ENCODE data around the gene DDX19B. TPM values are rescaled to one million over a fixed set of nuclear protein-coding genes. Genes with fewer than 3 reads are reported as not detected.
A peak's percentile ranks its signal among the peaks of the same experiment; 100 is the strongest.
"Not testable (repeated sequence)": the region's sequence is repeated elsewhere in the genome, so short reads cannot be mapped to it uniquely, and the experiment has no call there.

DDX19B gene
- total RNA-seq, 2 donors from 2014 or later, result 28.7 to 31.2 TPM

DNA sequence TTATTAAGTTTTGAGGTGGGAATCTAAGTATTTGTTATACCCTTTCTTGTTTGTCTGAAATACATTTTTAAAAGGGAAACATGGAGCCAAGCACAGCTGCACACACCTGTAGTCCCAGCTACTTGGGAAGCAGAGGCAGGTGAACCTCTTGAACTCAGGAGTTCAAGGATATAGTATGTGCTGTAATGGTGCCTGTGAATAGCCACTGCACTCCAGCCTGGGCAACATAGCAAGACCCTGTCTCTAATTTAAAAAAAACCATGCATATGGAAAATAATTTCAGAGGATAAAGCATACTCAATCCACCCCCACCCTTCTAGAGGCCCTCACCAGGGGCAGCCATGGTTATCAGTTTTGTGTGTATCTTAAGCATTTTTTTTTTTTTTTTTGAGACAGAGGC lies 3.4 kb upstream of the DDX19B start:
- Mint-ChIP-seq H3K27ac (no peak overlapping the region), H3K4me1 (peaks cover 13% of the 10 kb centered on the region), H3K4me3 (no peak overlapping the region), H3K27me3 (no peaks in the 10 kb centered on the region), H3K36me3 (ENCODE audit: low read depth) (no peaks in the 10 kb centered on the region)
- no peak for ATAC-seq
- H3K9me3 ChIP-seq (ENCODE audit: control insufficient read depth, low read length, poor library complexity, severe bottlenecking), result no peaks in the 10 kb centered on the region
- DNase-seq, result no peak

DNA sequence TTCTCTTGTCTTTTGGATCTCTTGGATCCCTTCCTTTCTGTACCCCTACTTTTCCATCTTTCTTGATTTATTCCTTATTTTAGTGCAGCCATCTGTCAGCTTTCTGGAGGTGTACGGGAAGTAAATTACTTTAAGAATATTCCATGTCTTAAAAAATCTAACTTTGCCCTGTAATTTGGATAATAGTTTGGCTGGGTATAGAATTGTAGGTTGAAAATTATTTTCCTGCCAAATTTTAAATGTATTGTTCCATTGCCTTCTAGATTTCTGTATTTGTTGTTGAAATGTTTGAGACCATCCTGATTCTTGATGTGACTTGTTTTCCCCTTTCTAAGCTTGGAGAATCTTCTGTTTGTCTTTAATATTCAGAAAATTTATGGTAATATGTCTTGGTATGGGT lies 2.1 kb downstream of the DDX19B start:
- no peaks in the 10 kb centered on the region for H3K9me3 ChIP-seq (ENCODE audit: control insufficient read depth, low read length, poor library complexity, severe bottlenecking)
- Mint-ChIP-seq H3K4me3 (no peak overlapping the region), H3K4me1 (peaks cover 33% of the 10 kb centered on the region), H3K27ac (peak overlapping the region; percentile 81), H3K36me3 (ENCODE audit: low read depth) (peaks cover 2% of the 10 kb centered on the region), H3K27me3 (no peaks in the 10 kb centered on the region)
- no peak for DNase-seq
- ATAC-seq, result no peak

DNA sequence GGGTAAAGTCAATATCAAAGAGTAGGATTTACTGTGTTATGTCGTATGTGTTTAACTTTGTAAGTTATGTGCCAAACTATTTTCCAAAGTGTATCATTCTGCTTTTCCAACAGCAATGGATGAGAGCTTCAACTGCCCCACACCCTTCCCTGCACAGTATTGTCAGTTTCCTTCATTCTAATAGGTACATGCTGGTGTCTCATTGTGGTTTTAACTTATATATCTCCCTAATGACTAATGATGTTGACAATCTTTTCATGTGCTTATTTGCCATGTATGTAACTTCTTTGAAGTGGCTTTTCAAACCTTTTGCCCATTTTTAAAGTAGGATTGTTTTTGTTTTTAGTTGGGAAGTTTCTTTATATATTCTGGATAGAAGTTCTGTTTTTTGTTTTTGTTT lies 3.8 kb downstream of the DDX19B start:
- DNase-seq (no peak), ATAC-seq (no peak)
- no peaks in the 10 kb centered on the region for H3K27me3 Mint-ChIP-seq
- peaks cover 42% of the 10 kb centered on the region for H3K4me1 Mint-ChIP-seq
- peak overlapping the region; percentile 19 for H3K27ac Mint-ChIP-seq
- H3K9me3 ChIP-seq (ENCODE audit: control insufficient read depth, low read length, poor library complexity, severe bottlenecking), result no peaks in the 10 kb centered on the region
- no peak overlapping the region for H3K4me3 Mint-ChIP-seq
- H3K36me3 Mint-ChIP-seq (ENCODE audit: low read depth), result peaks cover 2% of the 10 kb centered on the region

DNA sequence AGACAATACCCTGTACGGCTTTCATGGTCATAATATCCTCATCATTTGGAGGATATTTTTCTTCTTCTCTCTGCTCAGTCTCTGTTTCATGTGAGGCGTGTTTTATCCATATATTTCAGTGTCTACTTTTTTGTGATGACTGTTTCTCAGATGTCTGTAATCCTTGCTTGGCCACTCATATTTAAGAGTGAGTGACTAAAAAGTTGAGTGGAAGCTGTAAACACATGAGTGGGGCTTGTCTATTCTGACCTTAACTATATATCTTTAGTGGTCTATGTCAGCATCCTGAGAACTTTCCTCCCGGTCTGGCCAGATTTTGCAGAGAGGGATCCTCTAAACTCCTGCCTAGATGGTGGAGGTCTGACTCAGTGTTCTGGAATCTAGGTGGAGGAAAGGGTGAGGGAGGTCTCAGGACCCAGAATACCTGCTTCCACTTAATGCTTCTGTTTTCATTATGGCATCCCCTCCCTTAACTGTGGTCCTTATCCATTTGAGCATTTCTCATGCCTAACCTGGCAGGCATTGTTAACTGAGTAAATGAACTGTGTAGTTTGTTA lies 6.0 kb downstream of the DDX19B start:
- peaks cover 2% of the 10 kb centered on the region for H3K36me3 Mint-ChIP-seq (ENCODE audit: low read depth)
- no peak for ATAC-seq
- DNase-seq, result no peak
- H3K4me1 Mint-ChIP-seq, result peaks cover 36% of the 10 kb centered on the region
- H3K27ac Mint-ChIP-seq, result no peak overlapping the region
- H3K4me3 Mint-ChIP-seq, result no peak overlapping the region
- no peaks in the 10 kb centered on the region for H3K9me3 ChIP-seq (ENCODE audit: control insufficient read depth, low read length, poor library complexity, severe bottlenecking)
- no peaks in the 10 kb centered on the region for H3K27me3 Mint-ChIP-seq

DNA sequence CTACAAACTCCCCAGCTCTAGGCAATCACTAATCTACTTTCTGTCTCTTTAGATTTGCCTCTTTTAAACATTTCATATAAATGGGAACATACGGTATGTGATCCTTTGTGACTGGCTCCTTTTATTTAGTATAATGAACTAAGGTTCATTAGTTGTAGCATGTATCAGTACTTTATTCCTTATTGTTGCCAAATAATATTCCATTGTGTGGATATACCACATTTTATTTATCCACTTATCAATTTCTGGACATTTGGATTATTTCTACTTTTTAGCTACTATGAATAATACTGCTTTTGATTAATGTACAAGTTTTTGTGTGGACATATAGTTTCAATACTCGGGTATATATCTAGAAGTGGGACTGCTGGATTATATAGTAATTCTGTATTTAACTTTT lies 7.9 kb downstream of the DDX19B start:
- H3K4me3 Mint-ChIP-seq, result no peak overlapping the region
- H3K9me3 ChIP-seq (ENCODE audit: control insufficient read depth, low read length, poor library complexity, severe bottlenecking), result no peaks in the 10 kb centered on the region
- H3K4me1 Mint-ChIP-seq, result peaks cover 32% of the 10 kb centered on the region
- H3K27me3 Mint-ChIP-seq, result no peaks in the 10 kb centered on the region
- peaks cover 2% of the 10 kb centered on the region for H3K36me3 Mint-ChIP-seq (ENCODE audit: low read depth)
- H3K27ac Mint-ChIP-seq, result no peak overlapping the region
- no peak for DNase-seq
- ATAC-seq, result no peak

DNA sequence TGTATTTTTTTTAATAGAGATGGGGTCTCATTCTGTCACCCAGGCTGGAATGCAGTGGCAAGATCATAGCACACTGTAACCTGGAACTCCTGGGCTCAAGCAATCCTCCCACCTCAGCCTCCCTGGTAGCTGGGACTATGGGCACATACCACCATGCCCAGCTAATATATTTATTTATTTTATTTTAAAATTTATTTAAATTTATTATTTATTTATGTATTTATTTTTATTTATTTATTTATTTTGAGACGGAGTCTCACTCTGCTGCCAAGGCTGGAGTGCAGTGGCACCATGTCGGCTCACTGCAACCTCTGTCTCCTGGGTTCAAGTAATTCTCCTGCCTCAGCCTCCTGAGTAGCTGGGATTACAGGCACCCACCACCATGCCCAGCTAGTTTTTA lies 8.7 kb downstream of the DDX19B start:
- not testable (repeated sequence) for H3K9me3 ChIP-seq (ENCODE audit: control insufficient read depth, low read length, poor library complexity, severe bottlenecking); H3K27ac Mint-ChIP-seq; H3K4me3 Mint-ChIP-seq; ATAC-seq; DNase-seq; H3K27me3 Mint-ChIP-seq; H3K36me3 Mint-ChIP-seq (ENCODE audit: low read depth)
- peaks cover 25% of the 10 kb centered on the region for H3K4me1 Mint-ChIP-seq

DNA sequence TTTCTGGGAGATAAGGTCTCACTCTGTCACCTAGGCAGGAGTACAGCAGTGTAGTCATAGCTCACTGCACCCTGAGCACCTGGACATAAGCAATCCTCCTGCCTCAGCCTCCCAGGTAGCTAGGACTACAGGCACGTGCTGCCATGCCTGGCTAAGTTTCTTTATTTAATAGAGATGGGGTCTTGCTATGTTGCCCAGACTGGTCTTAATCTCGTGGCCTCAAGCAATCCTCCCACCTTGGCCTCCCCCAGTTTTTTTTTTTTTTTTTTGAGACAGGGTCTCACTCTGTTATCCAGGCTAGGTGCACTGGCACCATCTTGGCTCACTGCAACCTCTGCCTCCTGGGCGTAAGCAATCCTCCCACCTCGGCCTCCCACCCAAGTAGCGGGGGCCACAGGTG lies 21.1 kb downstream of the DDX19B start:
- Mint-ChIP-seq H3K36me3 (ENCODE audit: low read depth) (peaks cover 5% of the 10 kb centered on the region), H3K4me1 (no peaks in the 10 kb centered on the region), H3K4me3 (no peak overlapping the region), H3K27ac (no peak overlapping the region), H3K27me3 (no peaks in the 10 kb centered on the region)
- ATAC-seq, result no peak
- no peaks in the 10 kb centered on the region for H3K9me3 ChIP-seq (ENCODE audit: control insufficient read depth, low read length, poor library complexity, severe bottlenecking)
- no peak for DNase-seq

DNA sequence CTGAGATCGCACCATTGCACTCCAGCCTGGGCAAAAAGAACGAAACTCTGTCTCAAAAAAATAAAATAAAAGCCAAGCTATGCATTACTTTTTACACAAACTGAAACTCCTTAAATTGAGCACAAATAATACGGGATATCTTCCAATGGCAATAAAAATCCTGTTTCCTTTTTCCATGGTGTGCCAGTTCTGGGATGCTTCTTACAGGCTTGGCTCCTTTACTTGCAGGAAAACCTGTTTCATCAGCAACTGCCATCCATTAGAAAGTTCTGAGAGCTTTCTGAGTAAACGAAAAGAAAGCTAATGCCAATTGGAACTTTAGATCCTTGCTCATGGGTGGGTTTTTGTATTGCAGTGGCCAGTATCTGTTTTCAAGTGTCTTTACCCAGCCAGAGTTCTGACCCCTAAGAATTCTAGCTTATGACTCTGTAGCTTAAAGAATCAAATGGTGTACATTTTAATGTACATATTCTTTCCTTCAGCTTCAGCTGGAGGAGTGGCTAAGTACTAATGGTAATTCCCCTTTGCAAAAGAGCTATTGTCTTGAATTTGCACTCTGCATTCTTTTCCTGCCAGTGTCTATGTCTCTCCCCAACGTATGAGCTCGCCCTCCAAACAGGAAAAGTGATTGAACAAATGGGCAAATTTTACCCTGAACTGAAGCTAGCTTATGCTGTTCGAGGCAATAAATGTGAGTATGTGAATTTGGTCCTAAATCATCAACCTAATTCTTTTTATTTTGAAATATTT lies 26.2 kb downstream of the DDX19B start:
- H3K27me3 Mint-ChIP-seq, result no peaks in the 10 kb centered on the region
- DNase-seq (no peak), ATAC-seq (no peak)
- no peaks in the 10 kb centered on the region for H3K4me1 Mint-ChIP-seq
- no peak overlapping the region for H3K27ac Mint-ChIP-seq
- H3K9me3 ChIP-seq (ENCODE audit: control insufficient read depth, low read length, poor library complexity, severe bottlenecking), result no peaks in the 10 kb centered on the region
- no peak overlapping the region for H3K4me3 Mint-ChIP-seq
- H3K36me3 Mint-ChIP-seq (ENCODE audit: low read depth), result peaks cover 5% of the 10 kb centered on the region

DNA sequence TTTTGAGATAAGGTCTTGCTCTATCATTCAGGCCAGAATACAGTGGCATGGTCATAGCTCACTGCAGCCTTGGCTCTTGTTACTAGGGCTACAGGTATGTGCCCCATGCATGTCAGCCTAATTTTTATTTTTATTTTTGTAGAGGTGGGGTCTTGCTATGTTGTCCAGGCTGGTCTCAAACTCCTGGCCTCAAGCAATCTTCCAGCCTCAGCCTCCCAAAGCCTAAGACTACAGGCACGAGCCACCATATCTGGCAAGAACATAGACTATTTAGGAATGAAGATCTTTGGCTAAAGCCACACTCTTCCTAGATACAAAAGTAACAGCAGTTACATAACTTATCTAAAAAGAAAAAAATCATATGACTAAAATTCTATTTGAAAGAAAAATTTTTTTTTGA lies 32.1 kb downstream of the DDX19B start:
- DNase-seq (no peak), ATAC-seq (no peak)
- H3K36me3 Mint-ChIP-seq (ENCODE audit: low read depth), result peaks cover 4% of the 10 kb centered on the region
- H3K4me3 Mint-ChIP-seq, result no peak overlapping the region
- H3K9me3 ChIP-seq (ENCODE audit: control insufficient read depth, low read length, poor library complexity, severe bottlenecking), result no peaks in the 10 kb centered on the region
- H3K4me1 Mint-ChIP-seq, result peaks cover 3% of the 10 kb centered on the region
- H3K27ac Mint-ChIP-seq, result no peak overlapping the region
- H3K27me3 Mint-ChIP-seq, result no peaks in the 10 kb centered on the region

DNA sequence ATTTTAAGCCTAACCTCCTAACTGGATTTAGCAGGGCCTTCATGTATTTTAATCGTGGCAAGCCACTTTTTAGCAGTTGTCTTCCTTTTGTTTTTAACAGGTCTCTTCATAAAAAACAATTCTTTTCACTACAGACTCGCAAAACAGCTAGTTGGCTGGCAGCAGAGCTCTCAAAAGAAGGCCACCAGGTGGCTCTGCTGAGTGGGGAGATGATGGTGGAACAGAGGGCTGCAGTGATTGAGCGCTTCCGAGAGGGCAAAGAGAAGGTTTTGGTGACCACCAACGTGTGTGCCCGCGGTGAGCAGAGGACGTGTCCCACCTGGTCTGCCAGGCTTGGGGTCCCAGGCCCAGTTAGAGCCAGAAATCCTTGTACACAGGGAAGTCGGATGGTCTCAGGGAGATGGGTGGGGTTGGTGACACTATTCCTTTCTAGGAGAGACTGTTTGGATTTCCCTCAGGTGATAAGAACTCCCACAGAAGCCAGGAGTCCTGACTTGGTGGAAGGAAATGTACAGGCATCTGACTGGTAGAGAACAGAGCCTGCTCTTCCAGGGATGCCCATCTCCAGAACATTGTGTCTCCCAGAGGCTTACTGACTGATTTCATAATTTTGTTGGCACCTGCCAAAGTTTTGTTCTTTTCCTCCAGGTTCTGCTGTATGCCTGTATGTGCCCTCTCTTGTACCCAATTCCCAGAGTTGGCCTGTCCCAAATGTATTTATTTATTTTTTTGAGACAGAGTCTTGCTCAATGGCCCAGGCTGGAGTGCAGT lies 32.8 kb downstream of the DDX19B start:
- no peak overlapping the region for H3K27ac Mint-ChIP-seq
- no peaks in the 10 kb centered on the region for H3K27me3 Mint-ChIP-seq
- H3K36me3 Mint-ChIP-seq (ENCODE audit: low read depth), result peaks cover 4% of the 10 kb centered on the region
- DNase-seq (no peak), ATAC-seq (peak; percentile 54)
- H3K9me3 ChIP-seq (ENCODE audit: control insufficient read depth, low read length, poor library complexity, severe bottlenecking), result no peaks in the 10 kb centered on the region
- H3K4me1 Mint-ChIP-seq, result peaks cover 3% of the 10 kb centered on the region
- H3K4me3 Mint-ChIP-seq, result no peak overlapping the region

DNA sequence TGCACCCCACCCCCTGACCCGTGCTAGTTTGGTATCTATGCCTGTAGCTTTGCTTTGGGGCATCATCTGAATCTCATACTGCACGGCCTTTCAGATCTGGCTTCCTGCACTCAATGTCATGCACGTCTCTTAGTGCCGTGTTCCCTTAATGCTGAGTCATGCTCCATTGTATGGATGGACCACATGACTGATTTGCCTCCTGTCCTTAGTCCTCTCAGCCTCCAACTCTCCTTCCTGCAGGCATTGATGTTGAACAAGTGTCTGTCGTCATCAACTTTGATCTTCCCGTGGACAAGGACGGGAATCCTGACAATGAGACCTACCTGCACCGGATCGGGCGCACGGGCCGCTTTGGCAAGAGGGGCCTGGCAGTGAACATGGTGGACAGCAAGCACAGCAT lies 33.7 kb downstream of the DDX19B start:
- H3K27ac Mint-ChIP-seq, result peak overlapping the region; percentile 49
- ATAC-seq; H3K36me3 Mint-ChIP-seq (ENCODE audit: low read depth): not testable (repeated sequence)

DNA sequence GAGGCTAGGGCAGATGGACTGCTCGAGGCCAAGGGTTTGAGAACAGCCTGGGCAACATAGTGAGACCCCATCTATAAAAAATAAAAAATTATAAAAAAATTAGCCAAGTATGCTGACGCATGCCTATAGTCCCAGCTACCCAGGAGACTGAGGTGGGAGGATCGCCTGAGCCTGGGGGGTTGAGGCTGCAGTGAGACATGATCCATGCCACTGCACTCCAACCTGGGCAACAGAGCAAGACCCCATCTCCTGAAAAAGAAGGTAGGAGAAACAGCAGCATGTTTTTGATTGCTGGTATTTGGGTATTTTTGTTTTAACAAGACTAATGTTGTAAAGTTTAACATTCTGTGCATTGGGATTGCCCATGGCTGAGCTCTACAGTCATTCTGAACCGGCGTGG lies 38.8 kb downstream of the DDX19B start:
- no peak for DNase-seq
- Mint-ChIP-seq H3K27me3 (no peaks in the 10 kb centered on the region), H3K4me3 (no peak overlapping the region), H3K4me1 (peaks cover 4% of the 10 kb centered on the region), H3K36me3 (ENCODE audit: low read depth) (peaks cover 6% of the 10 kb centered on the region), H3K27ac (no peak overlapping the region)
- no peaks in the 10 kb centered on the region for H3K9me3 ChIP-seq (ENCODE audit: control insufficient read depth, low read length, poor library complexity, severe bottlenecking)
- no peak for ATAC-seq

More for the DNA sequence above, 33.7 kb downstream of the DDX19B start:
- not testable (repeated sequence) for H3K9me3 ChIP-seq (ENCODE audit: control insufficient read depth, low read length, poor library complexity, severe bottlenecking); H3K4me1 Mint-ChIP-seq; H3K27me3 Mint-ChIP-seq; H3K4me3 Mint-ChIP-seq; DNase-seq

DNA sequence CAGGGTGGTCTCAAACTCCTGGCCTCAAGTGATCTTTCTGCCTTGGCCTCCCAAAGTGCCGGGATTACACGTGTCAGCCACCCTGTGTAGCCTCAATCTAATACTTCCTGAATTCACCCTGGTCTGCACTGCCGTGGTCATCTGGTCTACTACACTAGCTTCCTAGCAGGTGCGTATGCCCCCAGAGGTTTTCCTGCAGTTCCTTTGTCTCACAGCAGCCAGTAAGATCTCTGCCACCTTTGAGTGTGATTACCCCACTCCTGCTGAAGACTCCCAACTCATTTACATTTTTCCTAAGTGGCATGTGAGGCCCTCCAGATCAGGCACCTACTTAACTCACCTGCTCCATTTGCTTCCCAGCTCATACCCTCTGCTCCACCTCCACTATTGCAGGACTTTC lies 42.6 kb downstream of the DDX19B start:
- Mint-ChIP-seq H3K4me1 (peaks cover 8% of the 10 kb centered on the region), H3K4me3 (no peak overlapping the region), H3K27ac (peak overlapping the region; percentile 47), H3K27me3 (no peaks in the 10 kb centered on the region), H3K36me3 (ENCODE audit: low read depth) (peaks cover 3% of the 10 kb centered on the region)
- ATAC-seq (no peak), DNase-seq (no peak)
- H3K9me3 ChIP-seq (ENCODE audit: control insufficient read depth, low read length, poor library complexity, severe bottlenecking), result no peaks in the 10 kb centered on the region

Measured in T-helper 17 cell (primary cell).